Tibial nerve (tissue), 4 donors: ENCODE results near the gene TYMS. TPM values are rescaled to one million over a fixed set of nuclear protein-coding genes. Genes with fewer than 3 reads are reported as not detected.
A peak's percentile ranks its signal among the peaks of the same experiment; 100 is the strongest.

Experiments
- DNase-seq, 2 donors: peaks; one replicate each; pipeline ENCODE4 v3.0.0-alpha.2; 2019; ENCODE audit warnings: low spot score in 2 of 2
- H3K27ac ChIP-seq, 4 donors: fragments of 200-600 bp; sonication (generic) in 3 of 4; one replicate each; pipeline ENCODE4 v1.5.1; 2017 to 2019; ENCODE audit warnings: mild to moderate bottlenecking in 1 of 4
- H3K27me3 ChIP-seq, 2 donors: fragments of 200-600 bp; sonication (generic) in 1 of 2; one replicate each; pipeline versions ENCODE4 v1.5.1 to v1.6.0; 2017 to 2019
- H3K36me3 ChIP-seq, 3 donors: fragments of 200-600 bp; sonication (generic); one replicate each; pipeline ENCODE4 v1.5.1; 2018 to 2019
- H3K4me1 ChIP-seq, 4 donors: fragments of 200-600 bp; sonication (generic) in 3 of 4; one replicate each; pipeline ENCODE4 v1.5.1; 2017 to 2019
- H3K4me3 ChIP-seq, 4 donors: fragments of 200-600 bp; sonication (generic) in 3 of 4; one replicate each; pipeline ENCODE4 v1.5.1; 2017 to 2019; ENCODE audit warnings: mild to moderate bottlenecking in 1 of 4, moderate library complexity in 1 of 4
- H3K9me3 ChIP-seq, 4 donors: fragments of 200-600 bp; sonication (generic) in 3 of 4; one replicate each; pipeline ENCODE4 v1.5.1; 2017 to 2019
- EP300 ChIP-seq, 2 donors: sonication (generic); formaldehyde crosslinking; IDR thresholded peaks; one replicate each; pipeline ENCODE4 v1.6.1; 2017; ENCODE audit warnings: antibody characterized with exemption in 2 of 2, mild to moderate bottlenecking in 1 of 2
- POLR2A ChIP-seq, 2 donors: fragments of 450-650 bp; IDR thresholded peaks; one replicate each; pipeline ENCODE4 v1.6.1; 2017; ENCODE audit warnings: antibody characterized with exemption in 2 of 2, mild to moderate bottlenecking in 2 of 2, moderate library complexity in 2 of 2
- WGBS, 2 donors: methylation state at CpG; one replicate each; pipeline ENCODE4 v1.1.5; 2018; 5-methylcytosine and 5-hydroxymethylcytosine counted together
- total RNA-seq, 4 donors: library from RNA; depleted of rRNA; stranded (reverse); fragments of >200 nt; gene quantifications; one replicate each; pipeline ENCODE4 v1.1.0, GENCODE V29; 2016
- TF ChIP-seq, protein P1 (sequence below), 5 experiments: fragments of 200-600 bp in 3 of 5; fragments of 450-650 bp in 2 of 5; sonication (generic) in 3 of 5; IDR thresholded peaks; one replicate each; pipeline ENCODE4 v1.5.1; 2016 to 2019; ENCODE audit warnings: antibody characterized with exemption in 5 of 5, mild to moderate bottlenecking in 3 of 5, moderate library complexity in 2 of 5

The TYMS gene
- total RNA-seq, 4 donors from 2014 or later = 0.84 to 4.2 (median 0.90) TPM; not detected in 1

GRCh38 chr18:692824-693223 is 35.4 kb downstream of the TYMS start:
- TF ChIP-seq, protein P1, sequence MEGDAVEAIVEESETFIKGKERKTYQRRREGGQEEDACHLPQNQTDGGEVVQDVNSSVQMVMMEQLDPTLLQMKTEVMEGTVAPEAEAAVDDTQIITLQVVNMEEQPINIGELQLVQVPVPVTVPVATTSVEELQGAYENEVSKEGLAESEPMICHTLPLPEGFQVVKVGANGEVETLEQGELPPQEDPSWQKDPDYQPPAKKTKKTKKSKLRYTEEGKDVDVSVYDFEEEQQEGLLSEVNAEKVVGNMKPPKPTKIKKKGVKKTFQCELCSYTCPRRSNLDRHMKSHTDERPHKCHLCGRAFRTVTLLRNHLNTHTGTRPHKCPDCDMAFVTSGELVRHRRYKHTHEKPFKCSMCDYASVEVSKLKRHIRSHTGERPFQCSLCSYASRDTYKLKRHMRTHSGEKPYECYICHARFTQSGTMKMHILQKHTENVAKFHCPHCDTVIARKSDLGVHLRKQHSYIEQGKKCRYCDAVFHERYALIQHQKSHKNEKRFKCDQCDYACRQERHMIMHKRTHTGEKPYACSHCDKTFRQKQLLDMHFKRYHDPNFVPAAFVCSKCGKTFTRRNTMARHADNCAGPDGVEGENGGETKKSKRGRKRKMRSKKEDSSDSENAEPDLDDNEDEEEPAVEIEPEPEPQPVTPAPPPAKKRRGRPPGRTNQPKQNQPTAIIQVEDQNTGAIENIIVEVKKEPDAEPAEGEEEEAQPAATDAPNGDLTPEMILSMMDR (IDR thresholded peaks at IDR 0.05) = no peak
- TF ChIP-seq EP300 (IDR thresholded peaks at IDR 0.05) (no peak), POLR2A (IDR thresholded peaks at IDR 0.05) (no peak)
- no peak for DNase-seq
- no peaks in the 10 kb centered on the region for H3K27me3 ChIP-seq
- H3K27ac ChIP-seq = no peak overlapping the region
- peaks cover 0 to 52% (median 0%) of the 10 kb centered on the region in 3 donors for H3K36me3 ChIP-seq
- no peak overlapping the region for H3K4me3 ChIP-seq
- WGBS, 2 donors = 70 to 79% methylated on average over 6 of the region's 6 CpGs
- H3K4me1 ChIP-seq = no peaks in the 10 kb centered on the region
- no peaks in the 10 kb centered on the region for H3K9me3 ChIP-seq

GRCh38 chr18:693466-694187 is 36.2 kb downstream of the TYMS start:
- H3K9me3 ChIP-seq = no peaks in the 10 kb centered on the region
- peaks cover 0 to 55% (median 0%) of the 10 kb centered on the region in 3 donors for H3K36me3 ChIP-seq
- no peak for DNase-seq
- H3K4me3 ChIP-seq = no peak overlapping the region
- no peak for TF ChIP-seq POLR2A (IDR thresholded peaks at IDR 0.05)
- TF ChIP-seq, protein P1 (IDR thresholded peaks at IDR 0.05) = no peak
- no peak for TF ChIP-seq EP300 (IDR thresholded peaks at IDR 0.05)
- no peaks in the 10 kb centered on the region for H3K4me1 ChIP-seq
- H3K27me3 ChIP-seq = no peaks in the 10 kb centered on the region
- 72% methylated on average over 8 of the region's 8 CpGs for WGBS, 2 donors
- no peak overlapping the region for H3K27ac ChIP-seq

DNA sequence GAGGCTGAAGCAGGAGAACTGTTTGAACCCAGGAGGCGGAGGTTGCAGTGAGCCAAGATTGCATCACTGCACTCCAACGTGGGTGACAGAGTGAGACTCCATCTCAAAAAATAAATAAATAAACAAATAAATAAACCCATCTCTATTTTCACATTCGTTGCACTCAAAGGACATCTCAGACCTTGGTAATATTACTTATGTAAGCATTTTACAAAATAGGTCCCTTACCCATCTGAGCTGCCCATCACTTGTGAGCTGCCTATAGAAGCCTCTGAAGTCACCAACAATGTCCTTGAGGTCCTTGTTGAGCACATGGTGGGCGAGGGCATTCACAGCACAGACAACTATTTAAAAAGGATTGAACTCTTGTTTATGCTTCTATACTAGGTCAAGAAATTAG is 39.6 kb downstream of the TYMS start:
- H3K4me1 ChIP-seq = no peaks in the 10 kb centered on the region
- WGBS, 2 donors = 95 to 97% methylated on average over 4 of the region's 4 CpGs
- no peak overlapping the region for H3K27ac ChIP-seq
- no peaks in the 10 kb centered on the region for H3K9me3 ChIP-seq
- no peaks in the 10 kb centered on the region for H3K27me3 ChIP-seq
- TF ChIP-seq, protein P1 (IDR thresholded peaks at IDR 0.05) = no peak
- TF ChIP-seq POLR2A (IDR thresholded peaks at IDR 0.05) = no peak
- TF ChIP-seq EP300 (IDR thresholded peaks at IDR 0.05) = no peak
- DNase-seq = no peak
- H3K4me3 ChIP-seq = no peak overlapping the region
- peaks cover 0 to 43% (median 0%) of the 10 kb centered on the region in 3 donors for H3K36me3 ChIP-seq

DNA sequence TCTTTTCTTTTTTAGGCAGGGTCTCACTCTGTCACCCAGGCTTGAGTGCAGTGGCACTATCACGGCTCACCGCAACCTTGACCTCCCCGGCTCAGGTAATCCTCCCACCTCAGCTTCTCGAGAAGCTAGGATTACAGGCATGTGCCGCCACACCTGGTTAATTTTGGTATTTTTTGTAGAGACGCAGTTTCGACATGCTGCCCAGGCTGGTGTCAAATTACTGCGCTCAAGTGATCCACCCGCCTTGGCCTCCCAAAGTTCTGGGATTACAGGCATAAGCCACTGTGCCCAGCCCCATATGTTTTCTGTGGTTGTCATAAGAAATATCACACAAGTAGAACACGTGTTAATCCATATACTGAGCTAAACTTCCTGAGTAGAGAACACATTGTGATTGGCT is 40.3 kb downstream of the TYMS start:
- H3K36me3 ChIP-seq = peaks cover 0 to 35% (median 0%) of the 10 kb centered on the region in 3 donors
- TF ChIP-seq EP300 (IDR thresholded peaks at IDR 0.05) = no peak
- TF ChIP-seq, protein P1 (IDR thresholded peaks at IDR 0.05) = no peak
- TF ChIP-seq POLR2A (IDR thresholded peaks at IDR 0.05) = no peak
- DNase-seq = no peak
- no peak overlapping the region for H3K27ac ChIP-seq
- no peaks in the 10 kb centered on the region for H3K27me3 ChIP-seq
- no peaks in the 10 kb centered on the region for H3K9me3 ChIP-seq
- 91 to 94% methylated on average over 10 of the region's 10 CpGs for WGBS, 2 donors
- no peaks in the 10 kb centered on the region for H3K4me1 ChIP-seq
- H3K4me3 ChIP-seq = no peak overlapping the region

- H3K4me3 ChIP-seq = no peak overlapping the region
- TF ChIP-seq POLR2A (IDR thresholded peaks at IDR 0.05) = no peak
- TF ChIP-seq, protein P1 (IDR thresholded peaks at IDR 0.05) = no peak
- no peak for TF ChIP-seq EP300 (IDR thresholded peaks at IDR 0.05)
Measured at GRCh38 chr18:703213-703967, 45.9 kb downstream of the TYMS start.

More at GRCh38 chr18:703213-703967, 45.9 kb downstream of the TYMS start:
- H3K27me3 ChIP-seq = no peaks in the 10 kb centered on the region
- DNase-seq = no peak
- H3K4me1 ChIP-seq = peaks cover 0 to 9% (median 0%) of the 10 kb centered on the region in 4 donors
- peak overlapping the region in 1 of 4 donors; percentile 25 for H3K27ac ChIP-seq
- 77 to 82% methylated on average over 7 to 8 of the region's 8 CpGs for WGBS, 2 donors
- peaks cover 0 to 33% (median 0%) of the 10 kb centered on the region in 3 donors for H3K36me3 ChIP-seq
- H3K9me3 ChIP-seq = no peaks in the 10 kb centered on the region
